ENCODE results near the gene DCST2.

DCST2 gene

GRCh38 chr1:155042789-155043188 lies 9.2 kb upstream of the DCST2 start:
- DNase-seq (ENCODE audit: low read depth), result no peak
- no peak overlapping the region for H3K4me3 ChIP-seq (ENCODE audit: low read depth, low read length)
- no peak for TF ChIP-seq CTCF (IDR thresholded peaks at IDR 0.05; ENCODE audit: low read depth, low read length, missing control alignments)

- no peak for TF ChIP-seq CTCF (IDR thresholded peaks at IDR 0.05; ENCODE audit: low read depth, low read length, missing control alignments)
- no peak overlapping the region for H3K4me3 ChIP-seq (ENCODE audit: low read depth, low read length)
- no peak for DNase-seq (ENCODE audit: low read depth)
Observed at GRCh38 chr1:155040358-155041093, 6.9 kb upstream of the DCST2 start.

- DNase-seq (ENCODE audit: low read depth), result no peak
- H3K4me3 ChIP-seq (ENCODE audit: low read depth, low read length), result no peak overlapping the region
- no peak for TF ChIP-seq CTCF (IDR thresholded peaks at IDR 0.05; ENCODE audit: low read depth, low read length, missing control alignments)
Observed at GRCh38 chr1:155039308-155039669, 5.7 kb upstream of the DCST2 start.

GRCh38 chr1:155038602-155039307 lies 5.2 kb upstream of the DCST2 start:
- H3K4me3 ChIP-seq (ENCODE audit: low read depth, low read length), result no peak overlapping the region
- DNase-seq (ENCODE audit: low read depth), result no peak
- TF ChIP-seq CTCF (IDR thresholded peaks at IDR 0.05; ENCODE audit: low read depth, low read length, missing control alignments), result no peak

- TF ChIP-seq CTCF (IDR thresholded peaks at IDR 0.05; ENCODE audit: low read depth, low read length, missing control alignments), result no peak
- H3K4me3 ChIP-seq (ENCODE audit: low read depth, low read length), result no peak overlapping the region
- no peak for DNase-seq (ENCODE audit: low read depth)
Observed at GRCh38 chr1:155037851-155038441, 4.4 kb upstream of the DCST2 start.

- no peak overlapping the region for H3K4me3 ChIP-seq (ENCODE audit: low read depth, low read length)
- TF ChIP-seq CTCF (IDR thresholded peaks at IDR 0.05; ENCODE audit: low read depth, low read length, missing control alignments), result no peak
- DNase-seq (ENCODE audit: low read depth), result no peak
Observed at GRCh38 chr1:155037043-155037442, 3.5 kb upstream of the DCST2 start.
